Measurements from ENCODE around the gene DLK2. TPM values are rescaled to one million over a fixed set of nuclear protein-coding genes. Genes with fewer than 3 reads are reported as not detected.

Gene DLK2
- total RNA-seq, 1 experiment from 2014 or later = 0.81 TPM

- H3K27me3 Mint-ChIP-seq (ENCODE audit: low read depth) = no peaks in the 10 kb centered on the region; the same call in 1 of the 2 replicates
- TF ChIP-seq ATF3 (CRISPR knock-in tag; conservative IDR thresholded peaks at IDR 0.05) = no peak
- no peak for TF ChIP-seq ATF2 (CRISPR knock-in tag; IDR thresholded peaks at IDR 0.05; ENCODE audit: borderline replicate concordance, low read depth)
- TF ChIP-seq FOXJ3 (CRISPR knock-in tag; IDR thresholded peaks at IDR 0.05; ENCODE audit: borderline replicate concordance) = no peak
- no peak for TF ChIP-seq PREB (CRISPR knock-in tag; IDR thresholded peaks at IDR 0.05; ENCODE audit: borderline replicate concordance)
- no peak for TF ChIP-seq PRDM15 (CRISPR knock-in tag; IDR thresholded peaks at IDR 0.05)
- no peaks in the 10 kb centered on the region for H3K9me3 Mint-ChIP-seq
- ATAC-seq = no peak
- H3K36me3 Mint-ChIP-seq = no peaks in the 10 kb centered on the region
- H3K4me1 Mint-ChIP-seq = peaks cover 12% of the 10 kb centered on the region
- ChIA-PET CTCF (interaction anchor here (0.7 kb wide), 1 partner anchor 21 kb away, joined by 3 read pairs; no protein-coding TSS in a partner anchor), POLR2A (no interaction called here)
- H3K4me3 Mint-ChIP-seq = no peak overlapping the region
- no peak for DNase-seq (ENCODE audit: low spot score)
- H3K27ac Mint-ChIP-seq = peak overlapping the region; percentile 15; the same call in 1 of the 2 replicates
Observed at GRCh38 chr6:43471399-43471798, 16.1 kb upstream of the DLK2 start.

GRCh38 chr6:43469947-43470346, 14.6 kb upstream of the DLK2 start:
- H3K4me1 Mint-ChIP-seq = peaks cover 12% of the 10 kb centered on the region
- no peak overlapping the region for H3K4me3 Mint-ChIP-seq
- ChIA-PET CTCF (interaction anchor here (1.0 to 1.4 kb wide), 3 partner anchors 14 to 183 kb away, joined by 3 to 8 read pairs (median 3); no protein-coding TSS in a partner anchor), POLR2A (no interaction called here)
- H3K9me3 Mint-ChIP-seq = no peaks in the 10 kb centered on the region
- H3K27me3 Mint-ChIP-seq (ENCODE audit: low read depth) = no peaks in the 10 kb centered on the region; the same call in 1 of the 2 replicates
- DNase-seq (ENCODE audit: low spot score) = no peak
- H3K27ac Mint-ChIP-seq = no peak overlapping the region
- ATAC-seq = no peak
- H3K36me3 Mint-ChIP-seq = no peaks in the 10 kb centered on the region
- TF ChIP-seq MYBL2 (CRISPR knock-in tag; IDR thresholded peaks at IDR 0.05) (no peak), USF1 (CRISPR knock-in tag; IDR thresholded peaks at IDR 0.05) (no peak), ESRRA (CRISPR knock-in tag; IDR thresholded peaks at IDR 0.05; ENCODE audit: borderline replicate concordance) (no peak), SMAD3 (CRISPR knock-in tag; IDR thresholded peaks at IDR 0.05; ENCODE audit: borderline replicate concordance) (no peak), KAT7 (CRISPR knock-in tag; IDR thresholded peaks at IDR 0.05; ENCODE audit: borderline replicate concordance) (no peak), E2F4 (CRISPR knock-in tag; IDR thresholded peaks at IDR 0.05; ENCODE audit: borderline replicate concordance, low read depth) (no peak), IRF1 (CRISPR knock-in tag; IDR thresholded peaks at IDR 0.05) (no peak), NFATC4 (CRISPR knock-in tag; IDR thresholded peaks at IDR 0.05) (no peak), ELF4 (CRISPR knock-in tag; IDR thresholded peaks at IDR 0.05; ENCODE audit: low read depth) (no peak), EMX1 (CRISPR knock-in tag; IDR thresholded peaks at IDR 0.05) (no peak), NR1H2 (CRISPR knock-in tag; IDR thresholded peaks at IDR 0.05) (no peak), TCF7 (CRISPR knock-in tag; IDR thresholded peaks at IDR 0.05; ENCODE audit: low read depth) (no peak), ATF2 (CRISPR knock-in tag; IDR thresholded peaks at IDR 0.05; ENCODE audit: borderline replicate concordance, low read depth) (no peak), ZNF317 (CRISPR knock-in tag; IDR thresholded peaks at IDR 0.05; ENCODE audit: borderline replicate concordance, low read depth) (no peak), CREB1 (CRISPR knock-in tag; IDR thresholded peaks at IDR 0.05) (no peak), OVOL2 (CRISPR knock-in tag; IDR thresholded peaks at IDR 0.05; ENCODE audit: borderline replicate concordance) (no peak), AR (CRISPR knock-in tag; IDR thresholded peaks at IDR 0.05) (no peak)

Data from WTC11 (cell line).